ENCODE measurements around the gene TMEM39A.

TMEM39A gene

GRCh38 chr3:119437691-119438258, 25.6 kb downstream of the TMEM39A start:
- no peak for TF ChIP-seq TEAD4 (IDR thresholded peaks at IDR 0.05)
- no peak for TF ChIP-seq ZBTB7A (IDR thresholded peaks at IDR 0.05; ENCODE audit: low read depth)
- no peak for TF ChIP-seq EGR1 (IDR thresholded peaks at IDR 0.05)
- no peak for TF ChIP-seq REST (IDR thresholded peaks at IDR 0.05; ENCODE audit: low read depth)
- TF ChIP-seq NFIC (IDR thresholded peaks at IDR 0.05) = no peak
- TF ChIP-seq RAD21 (IDR thresholded peaks at IDR 0.05; ENCODE audit: low read depth) = no peak
- TF ChIP-seq TCF12 (IDR thresholded peaks at IDR 0.05; ENCODE audit: low read depth) = no peak
- TF ChIP-seq FOXM1 (IDR thresholded peaks at IDR 0.05; ENCODE audit: borderline replicate concordance, low read depth) = no peak
- TF ChIP-seq TAF1 (IDR thresholded peaks at IDR 0.05; ENCODE audit: low read depth) = no peak
- TF ChIP-seq YY1 (IDR thresholded peaks at IDR 0.05; ENCODE audit: low read depth) = no peak
- no peak for TF ChIP-seq CEBPB (IDR thresholded peaks at IDR 0.05)
- no peak for TF ChIP-seq EP300 (IDR thresholded peaks at IDR 0.05; ENCODE audit: borderline replicate concordance)
- no peak for TF ChIP-seq USF1 (IDR thresholded peaks at IDR 0.05)
- TF ChIP-seq CREB1 (IDR thresholded peaks at IDR 0.05; ENCODE audit: low read depth) = no peak
- no peak for TF ChIP-seq MAX (IDR thresholded peaks at IDR 0.05)

- TF ChIP-seq TAF1 (IDR thresholded peaks at IDR 0.05; ENCODE audit: low read depth) (no peak), CREB1 (IDR thresholded peaks at IDR 0.05; ENCODE audit: low read depth) (no peak), YY1 (IDR thresholded peaks at IDR 0.05; ENCODE audit: low read depth) (no peak), EGR1 (IDR thresholded peaks at IDR 0.05) (no peak), EP300 (IDR thresholded peaks at IDR 0.05; ENCODE audit: borderline replicate concordance) (no peak), TCF12 (IDR thresholded peaks at IDR 0.05; ENCODE audit: low read depth) (no peak), REST (IDR thresholded peaks at IDR 0.05; ENCODE audit: low read depth) (no peak), CEBPB (IDR thresholded peaks at IDR 0.05) (no peak), USF1 (IDR thresholded peaks at IDR 0.05) (no peak), MAX (IDR thresholded peaks at IDR 0.05) (no peak), RAD21 (IDR thresholded peaks at IDR 0.05; ENCODE audit: low read depth) (no peak)
Measured at GRCh38 chr3:119436977-119437376, 26.4 kb downstream of the TMEM39A start.

GRCh38 chr3:119434703-119435102, 28.7 kb downstream of the TMEM39A start:
- TF ChIP-seq EP300 (IDR thresholded peaks at IDR 0.05; ENCODE audit: borderline replicate concordance) (no peak), EGR1 (IDR thresholded peaks at IDR 0.05) (no peak), YY1 (IDR thresholded peaks at IDR 0.05; ENCODE audit: low read depth) (no peak), FOXM1 (IDR thresholded peaks at IDR 0.05; ENCODE audit: borderline replicate concordance, low read depth) (no peak), CREB1 (IDR thresholded peaks at IDR 0.05; ENCODE audit: low read depth) (no peak), REST (IDR thresholded peaks at IDR 0.05; ENCODE audit: low read depth) (no peak), TEAD4 (IDR thresholded peaks at IDR 0.05) (no peak), RAD21 (IDR thresholded peaks at IDR 0.05; ENCODE audit: low read depth) (no peak), NFIC (IDR thresholded peaks at IDR 0.05) (no peak), CEBPB (IDR thresholded peaks at IDR 0.05) (no peak), ZBTB7A (IDR thresholded peaks at IDR 0.05; ENCODE audit: low read depth) (no peak), MAX (IDR thresholded peaks at IDR 0.05) (no peak), TAF1 (IDR thresholded peaks at IDR 0.05; ENCODE audit: low read depth) (no peak), TCF12 (IDR thresholded peaks at IDR 0.05; ENCODE audit: low read depth) (no peak), USF1 (IDR thresholded peaks at IDR 0.05) (no peak)
